ENCODE measurements around the gene BEGAIN. TPM values are rescaled to one million over a fixed set of nuclear protein-coding genes. Genes with fewer than 3 reads are reported as not detected.

The BEGAIN gene
- total RNA-seq, 2 experiments from 2014 or later, result 0.10 TPM; not detected in 1

DNA sequence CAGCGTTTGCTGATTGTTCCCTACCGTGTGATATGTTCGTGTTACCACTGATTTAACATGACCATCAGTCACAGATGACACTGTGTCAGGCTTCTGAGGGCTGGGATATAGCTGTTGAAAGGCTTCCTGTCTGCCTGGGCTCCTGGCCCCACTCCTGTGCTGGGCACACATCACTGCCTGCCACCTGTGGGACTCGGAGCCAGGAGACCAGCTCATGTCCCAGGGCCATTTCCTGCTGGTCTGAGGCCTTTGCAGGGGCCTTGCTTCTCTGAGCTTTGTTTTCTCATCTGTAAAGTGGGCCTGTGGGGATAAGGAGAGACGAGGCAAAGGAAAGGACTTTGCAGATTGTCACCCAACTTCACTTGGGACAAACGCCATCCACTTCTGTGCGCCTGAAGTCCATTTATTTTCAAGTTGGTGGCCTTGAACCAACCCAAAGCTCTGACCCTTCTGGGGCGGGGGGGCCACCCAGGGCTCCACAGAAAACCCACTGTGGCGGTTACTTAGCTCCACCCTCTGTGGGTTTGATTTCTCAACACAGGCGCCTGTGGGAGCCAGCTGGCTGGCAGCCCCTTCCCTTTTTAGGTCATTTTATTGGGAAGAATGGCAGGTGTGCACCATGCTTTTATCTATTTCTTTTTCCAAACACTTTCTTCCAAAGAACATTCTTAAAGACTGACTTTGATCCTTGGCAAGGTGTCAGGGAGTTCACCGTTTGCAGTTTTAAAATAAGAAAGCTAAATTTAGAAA, 54.1 kb downstream of the BEGAIN start:
- H3K4me3 Mint-ChIP-seq, result no peak overlapping the region
- no peaks in the 10 kb centered on the region for H3K9me3 Mint-ChIP-seq
- H3K36me3 Mint-ChIP-seq (ENCODE audit: low read depth), result no peaks in the 10 kb centered on the region
- peak; percentile 5 for DNase-seq
- H3K4me1 Mint-ChIP-seq, result peaks cover 19% of the 10 kb centered on the region
- POLR2A ChIA-PET, result no interaction called here
- no peak overlapping the region for H3K27ac Mint-ChIP-seq
- CTCF ChIA-PET, result interaction anchor here (0.9 to 1.8 kb wide), 3 partner anchors 11 to 130 kb away, joined by 3 to 9 read pairs (median 3); no protein-coding TSS in a partner anchor
- no peaks in the 10 kb centered on the region for H3K27me3 Mint-ChIP-seq

- no peak overlapping the region for H3K4me3 Mint-ChIP-seq
- no peak overlapping the region for H3K27ac Mint-ChIP-seq
- ChIA-PET POLR2A (no interaction called here), CTCF (interaction anchor here (1.2 to 1.7 kb wide), 2 partner anchors 114 to 131 kb away, joined by 3 to 9 read pairs; no protein-coding TSS in a partner anchor)
- H3K9me3 Mint-ChIP-seq, result no peaks in the 10 kb centered on the region
- no peaks in the 10 kb centered on the region for H3K27me3 Mint-ChIP-seq
- H3K4me1 Mint-ChIP-seq, result peaks cover 19% of the 10 kb centered on the region
- no peaks in the 10 kb centered on the region for H3K36me3 Mint-ChIP-seq (ENCODE audit: low read depth)
- DNase-seq, result peak; percentile 4
Measured at GRCh38 chr14:100532154-100532861, 54.9 kb downstream of the BEGAIN start.

DNA sequence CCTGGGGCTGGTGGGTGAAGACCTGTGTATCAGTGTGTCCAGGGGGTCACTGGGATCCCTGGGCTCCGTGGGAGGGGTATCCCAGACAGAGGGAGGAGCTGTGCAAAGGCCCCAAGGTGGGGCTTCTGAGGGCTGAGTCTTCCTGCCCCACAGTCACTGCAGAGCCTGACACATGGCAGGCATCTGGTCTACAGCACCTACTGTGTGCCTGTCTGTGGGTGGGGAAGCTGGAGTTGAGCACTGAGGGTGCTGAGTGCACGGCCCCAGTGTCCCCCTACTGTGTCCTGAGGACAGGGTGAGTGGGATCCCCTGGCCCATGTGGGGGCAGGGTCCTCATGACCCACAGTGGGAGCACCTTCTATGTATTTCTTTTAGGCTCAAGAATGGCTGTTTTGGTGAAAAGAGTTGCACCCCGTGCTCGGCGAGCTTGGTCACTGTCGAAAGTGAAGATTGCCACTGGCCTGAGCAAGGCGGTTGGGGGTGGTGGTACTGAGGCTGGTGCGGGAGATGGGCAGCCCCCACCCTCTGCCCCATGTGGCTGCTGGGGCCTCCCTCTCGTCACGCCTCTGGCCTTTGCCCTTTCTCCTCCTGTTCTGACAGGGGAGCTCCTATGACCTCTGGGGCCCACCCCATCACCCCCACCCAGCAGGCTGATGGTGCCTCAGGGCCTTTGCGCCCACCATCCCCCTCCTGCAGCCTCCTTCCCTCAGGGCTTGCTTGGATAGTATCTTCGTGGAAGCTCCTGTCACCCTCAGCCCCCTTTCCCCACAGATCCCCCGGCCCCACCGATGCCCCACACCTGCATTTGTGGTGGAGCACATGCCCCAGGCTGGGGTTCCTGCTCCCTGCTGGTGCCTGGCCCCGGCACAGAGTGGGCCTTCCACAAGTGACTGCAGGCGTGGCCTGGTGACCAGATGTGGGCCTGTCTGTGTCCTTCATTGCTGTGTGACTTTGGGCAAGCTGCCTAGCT, 55.8 kb downstream of the BEGAIN start:
- no peaks in the 10 kb centered on the region for H3K27me3 Mint-ChIP-seq
- CTCF ChIA-PET, result interaction anchor here (1.2 to 1.7 kb wide), 3 partner anchors 24 to 131 kb away, joined by 3 to 9 read pairs (median 3); no protein-coding TSS in a partner anchor
- H3K27ac Mint-ChIP-seq, result no peak overlapping the region
- H3K9me3 Mint-ChIP-seq, result no peaks in the 10 kb centered on the region
- DNase-seq, result peak; percentile 5
- POLR2A ChIA-PET, result no interaction called here
- H3K36me3 Mint-ChIP-seq (ENCODE audit: low read depth), result no peaks in the 10 kb centered on the region
- peaks cover 19% of the 10 kb centered on the region for H3K4me1 Mint-ChIP-seq
- no peak overlapping the region for H3K4me3 Mint-ChIP-seq

- Mint-ChIP-seq H3K27ac (peak overlapping the region; percentile 32), H3K9me3 (no peaks in the 10 kb centered on the region), H3K4me1 (peaks cover 19% of the 10 kb centered on the region), H3K36me3 (ENCODE audit: low read depth) (no peaks in the 10 kb centered on the region), H3K27me3 (no peaks in the 10 kb centered on the region), H3K4me3 (no peak overlapping the region)
- DNase-seq, result peak; percentile 5
- ChIA-PET CTCF (interaction anchor here (1.3 to 1.7 kb wide), 2 partner anchors 25 to 115 kb away, joined by 3 to 9 read pairs; no protein-coding TSS in a partner anchor), POLR2A (no interaction called here)
Measured at GRCh38 chr14:100530270-100531072, 56.7 kb downstream of the BEGAIN start.

DNA sequence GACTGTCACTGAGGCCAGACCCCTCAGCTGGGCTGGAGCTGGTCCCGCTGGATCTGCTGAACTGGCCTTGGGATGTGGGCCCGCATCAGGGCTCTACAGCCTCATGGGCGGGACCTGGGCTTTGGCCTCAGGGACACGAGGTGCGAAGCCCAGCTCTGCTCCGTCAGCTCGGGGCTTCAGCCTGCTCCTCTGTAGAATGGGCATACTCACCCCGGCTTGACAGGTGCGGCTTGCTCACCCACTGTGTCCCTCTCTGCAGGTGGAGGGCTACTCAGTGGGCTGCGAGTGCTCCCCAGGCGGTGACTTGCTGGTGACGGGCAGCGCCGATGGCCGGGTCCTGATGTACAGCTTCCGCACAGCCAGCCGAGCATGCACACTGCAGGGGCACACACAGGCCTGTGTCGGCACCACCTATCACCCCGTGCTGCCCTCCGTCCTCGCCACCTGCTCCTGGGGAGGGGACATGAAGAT, 57.6 kb downstream of the BEGAIN start:
- no peaks in the 10 kb centered on the region for H3K36me3 Mint-ChIP-seq (ENCODE audit: low read depth)
- CTCF ChIA-PET, result interaction anchor here (1.3 kb wide), 1 partner anchor 26 kb away, joined by 3 read pairs; no protein-coding TSS in a partner anchor
- no peak overlapping the region for H3K4me3 Mint-ChIP-seq
- no peaks in the 10 kb centered on the region for H3K27me3 Mint-ChIP-seq
- DNase-seq, result peak; percentile 4
- POLR2A ChIA-PET, result no interaction called here
- H3K9me3 Mint-ChIP-seq, result no peaks in the 10 kb centered on the region
- H3K4me1 Mint-ChIP-seq, result peaks cover 18% of the 10 kb centered on the region
- no peak overlapping the region for H3K27ac Mint-ChIP-seq

DNA sequence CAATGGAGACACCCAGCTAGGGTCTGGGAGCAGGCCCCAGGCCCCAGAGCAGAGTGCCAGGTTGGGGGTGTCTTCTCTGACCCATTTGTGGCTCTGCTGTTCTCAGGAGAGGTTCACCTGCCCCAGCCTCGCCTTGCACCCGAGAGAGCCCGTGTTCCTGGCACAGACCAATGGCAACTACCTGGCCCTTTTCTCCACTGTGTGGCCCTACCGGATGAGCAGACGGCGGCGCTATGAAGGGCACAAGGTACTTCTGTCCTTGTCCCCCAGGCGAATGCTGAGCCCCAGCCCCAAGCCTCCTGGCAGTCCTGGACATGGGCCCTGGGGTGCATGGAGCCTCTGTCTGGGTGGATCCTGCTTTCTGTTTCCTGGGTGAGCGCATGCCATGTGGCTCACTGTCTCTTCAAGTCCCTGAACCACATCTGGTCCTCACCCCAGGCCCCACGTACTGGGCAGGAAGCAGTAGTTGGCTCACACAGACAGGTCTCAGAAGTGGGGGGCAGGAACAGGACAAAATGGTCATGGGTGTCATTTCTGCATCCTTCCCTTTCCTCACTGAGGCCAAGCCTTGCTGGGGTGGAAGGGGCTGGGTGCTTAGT, 58.2 kb downstream of the BEGAIN start:
- Mint-ChIP-seq H3K36me3 (ENCODE audit: low read depth) (no peaks in the 10 kb centered on the region), H3K9me3 (no peaks in the 10 kb centered on the region), H3K27ac (no peak overlapping the region), H3K27me3 (no peaks in the 10 kb centered on the region), H3K4me3 (no peak overlapping the region), H3K4me1 (peaks cover 13% of the 10 kb centered on the region)
- DNase-seq, result peak; percentile 5
- ChIA-PET POLR2A (no interaction called here), CTCF (no interaction called here)

DNA sequence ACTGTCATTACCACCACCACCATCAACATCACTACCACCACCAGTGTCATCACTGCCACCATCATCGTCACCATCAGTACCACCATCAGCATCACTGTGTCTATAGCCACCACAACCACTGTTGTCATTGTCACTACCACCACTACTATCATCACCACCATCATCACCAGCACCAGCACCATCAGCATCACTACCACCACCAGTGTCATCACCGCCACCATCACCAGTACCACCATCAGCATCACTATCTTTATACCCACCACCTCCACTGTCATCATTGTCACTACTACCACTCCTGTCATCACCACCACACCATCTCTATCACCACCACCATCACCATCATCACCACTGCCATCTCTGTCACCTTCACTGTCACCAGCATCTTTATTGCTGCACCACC, 60.6 kb downstream of the BEGAIN start:
- Mint-ChIP-seq H3K4me1 (no peaks in the 10 kb centered on the region), H3K27me3 (no peaks in the 10 kb centered on the region), H3K4me3 (no peak overlapping the region), H3K36me3 (ENCODE audit: low read depth) (no peaks in the 10 kb centered on the region), H3K27ac (no peak overlapping the region), H3K9me3 (no peaks in the 10 kb centered on the region)
- ChIA-PET CTCF (no interaction called here), POLR2A (no interaction called here)
- DNase-seq, result peak; percentile 5

DNA sequence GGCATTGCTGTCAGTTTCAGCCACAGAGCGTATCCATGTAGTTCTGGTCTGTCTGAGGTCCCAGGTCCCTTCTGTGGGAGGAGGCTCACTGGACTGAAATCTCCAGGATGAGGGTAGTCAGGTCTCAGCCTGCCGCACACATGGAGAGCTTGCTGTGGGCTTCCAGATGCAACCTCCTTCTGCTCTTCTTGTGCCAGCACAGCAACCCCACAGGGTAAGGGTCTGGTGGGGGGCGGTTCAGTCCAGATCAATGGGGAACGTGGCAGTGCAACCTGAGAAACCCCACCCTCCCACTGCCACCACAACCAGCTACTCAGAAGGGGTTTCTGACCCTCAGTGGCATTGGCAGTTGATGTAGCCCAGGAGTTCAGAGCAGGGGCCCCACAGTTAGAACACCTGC, 61.2 kb downstream of the BEGAIN start:
- ChIA-PET POLR2A (no interaction called here), CTCF (interaction anchor here (3.1 kb wide), 1 partner anchor 119 kb away, joined by 17 read pairs; no protein-coding TSS in a partner anchor)
- no peaks in the 10 kb centered on the region for H3K36me3 Mint-ChIP-seq (ENCODE audit: low read depth)
- no peaks in the 10 kb centered on the region for H3K4me1 Mint-ChIP-seq
- no peaks in the 10 kb centered on the region for H3K27me3 Mint-ChIP-seq
- H3K4me3 Mint-ChIP-seq, result no peak overlapping the region
- H3K9me3 Mint-ChIP-seq, result no peaks in the 10 kb centered on the region
- no peak for DNase-seq
- no peak overlapping the region for H3K27ac Mint-ChIP-seq

DNA sequence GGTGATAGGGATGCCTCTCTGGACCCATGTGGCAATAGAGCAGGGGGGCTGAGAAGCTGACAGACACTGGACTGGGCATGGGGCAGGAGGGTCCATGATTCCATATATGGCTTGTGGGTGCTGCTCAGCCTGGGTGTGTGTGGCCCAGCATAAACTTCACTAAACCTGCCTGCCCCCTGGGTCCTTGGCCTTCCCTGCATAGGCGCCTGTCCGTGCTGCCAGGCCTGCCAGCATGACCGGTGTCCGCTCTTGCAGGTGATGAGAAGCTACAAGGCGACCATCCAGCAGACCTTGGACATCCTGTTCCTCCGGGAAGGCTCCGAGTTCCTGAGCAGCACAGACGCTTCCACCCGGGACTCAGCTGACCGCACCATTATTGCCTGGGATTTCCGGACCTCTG, 61.6 kb downstream of the BEGAIN start:
- POLR2A ChIA-PET, result interaction anchor here (0.6 to 0.8 kb wide), 2 partner anchors 112 to 302 kb away, joined by 3 read pairs; no protein-coding TSS in a partner anchor
- H3K36me3 Mint-ChIP-seq (ENCODE audit: low read depth), result no peaks in the 10 kb centered on the region
- H3K27me3 Mint-ChIP-seq, result no peaks in the 10 kb centered on the region
- no peak for DNase-seq
- H3K9me3 Mint-ChIP-seq, result no peaks in the 10 kb centered on the region
- H3K4me3 Mint-ChIP-seq, result no peak overlapping the region
- CTCF ChIA-PET, result interaction anchor here (1.2 to 3.1 kb wide), 2 partner anchors 120 to 128 kb away, joined by 3 to 17 read pairs; no protein-coding TSS in a partner anchor
- no peaks in the 10 kb centered on the region for H3K4me1 Mint-ChIP-seq
- no peak overlapping the region for H3K27ac Mint-ChIP-seq

DNA sequence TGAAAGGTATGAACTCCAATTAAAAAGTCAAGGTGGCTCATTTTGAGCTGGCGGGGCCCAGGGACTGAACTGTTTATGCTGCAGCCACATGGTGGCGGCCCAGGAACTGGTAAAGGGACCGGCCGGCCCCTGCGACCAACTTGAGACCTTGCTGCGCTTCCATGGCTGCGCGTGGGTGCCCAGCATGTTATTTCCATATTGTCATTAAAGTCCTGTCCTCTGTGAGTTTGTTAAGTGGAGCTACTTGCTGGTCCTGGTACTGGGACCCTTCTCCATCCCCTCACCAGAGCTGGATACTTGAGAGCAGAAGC, 62.3 kb downstream of the BEGAIN start:
- Mint-ChIP-seq H3K9me3 (no peaks in the 10 kb centered on the region), H3K4me3 (no peak overlapping the region), H3K27me3 (no peaks in the 10 kb centered on the region), H3K36me3 (ENCODE audit: low read depth) (no peaks in the 10 kb centered on the region), H3K4me1 (no peaks in the 10 kb centered on the region), H3K27ac (no peak overlapping the region)
- ChIA-PET CTCF (interaction anchor here (1.2 to 3.1 kb wide), 2 partner anchors 121 to 128 kb away, joined by 3 to 17 read pairs; no protein-coding TSS in a partner anchor), POLR2A (interaction anchor here (0.6 to 0.8 kb wide), 2 partner anchors 113 to 301 kb away, joined by 3 read pairs; no protein-coding TSS in a partner anchor)
- DNase-seq, result peak; percentile 57

GRCh38 chr14:100524233-100524932, 62.8 kb downstream of the BEGAIN start:
- Mint-ChIP-seq H3K27ac (no peak overlapping the region), H3K36me3 (ENCODE audit: low read depth) (no peaks in the 10 kb centered on the region), H3K27me3 (no peaks in the 10 kb centered on the region), H3K4me1 (no peaks in the 10 kb centered on the region), H3K9me3 (no peaks in the 10 kb centered on the region), H3K4me3 (no peak overlapping the region)
- peak; percentile 3 for DNase-seq
- ChIA-PET POLR2A (no interaction called here), CTCF (interaction anchor here (1.2 to 3.1 kb wide), 2 partner anchors 121 to 129 kb away, joined by 3 to 17 read pairs; no protein-coding TSS in a partner anchor)
